Upper lobe of left lung (tissue), 4 donors: ENCODE data around the gene PCNX2.

Experiments
- POLR2AphosphoS5 ChIP-seq, 2 donors: sonication (generic); formaldehyde crosslinking; IDR thresholded peaks; one replicate each; pipeline ENCODE4 v1.5.1; 2017; ENCODE audit warnings: antibody characterized with exemption in 2 of 2
- TF ChIP-seq, protein P1 (sequence below), 6 experiments: fragments of 450-650 bp in 4 of 6; fragments of 200-600 bp in 2 of 6; sonication (generic) in 2 of 6; IDR thresholded peaks; one replicate each; pipeline ENCODE4 v1.5.1; 2016 to 2019; ENCODE audit warnings: antibody characterized with exemption in 6 of 6

DNA sequence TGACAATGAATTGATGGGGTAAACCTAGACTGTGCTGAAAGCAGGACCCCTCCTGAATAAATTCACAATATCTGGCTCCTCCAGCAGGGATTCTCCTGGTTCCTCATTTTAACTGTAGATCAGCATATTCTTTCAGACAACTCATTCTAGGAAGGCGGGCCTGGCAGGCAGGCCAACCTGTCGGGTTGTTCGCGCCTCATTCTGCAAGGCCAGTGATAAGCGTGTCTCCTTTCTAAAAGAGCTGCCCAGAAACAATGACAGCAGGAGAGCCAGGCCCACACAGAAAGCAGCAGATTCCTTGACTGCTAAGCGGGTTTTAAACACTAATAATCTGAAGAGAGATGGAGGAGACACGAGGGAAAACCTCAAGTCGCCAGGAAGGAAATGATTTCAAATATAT, 275.1 kb downstream of the PCNX2 start:
- TF ChIP-seq, protein P1, sequence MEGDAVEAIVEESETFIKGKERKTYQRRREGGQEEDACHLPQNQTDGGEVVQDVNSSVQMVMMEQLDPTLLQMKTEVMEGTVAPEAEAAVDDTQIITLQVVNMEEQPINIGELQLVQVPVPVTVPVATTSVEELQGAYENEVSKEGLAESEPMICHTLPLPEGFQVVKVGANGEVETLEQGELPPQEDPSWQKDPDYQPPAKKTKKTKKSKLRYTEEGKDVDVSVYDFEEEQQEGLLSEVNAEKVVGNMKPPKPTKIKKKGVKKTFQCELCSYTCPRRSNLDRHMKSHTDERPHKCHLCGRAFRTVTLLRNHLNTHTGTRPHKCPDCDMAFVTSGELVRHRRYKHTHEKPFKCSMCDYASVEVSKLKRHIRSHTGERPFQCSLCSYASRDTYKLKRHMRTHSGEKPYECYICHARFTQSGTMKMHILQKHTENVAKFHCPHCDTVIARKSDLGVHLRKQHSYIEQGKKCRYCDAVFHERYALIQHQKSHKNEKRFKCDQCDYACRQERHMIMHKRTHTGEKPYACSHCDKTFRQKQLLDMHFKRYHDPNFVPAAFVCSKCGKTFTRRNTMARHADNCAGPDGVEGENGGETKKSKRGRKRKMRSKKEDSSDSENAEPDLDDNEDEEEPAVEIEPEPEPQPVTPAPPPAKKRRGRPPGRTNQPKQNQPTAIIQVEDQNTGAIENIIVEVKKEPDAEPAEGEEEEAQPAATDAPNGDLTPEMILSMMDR (IDR thresholded peaks at IDR 0.05), result no peak
- no peak for TF ChIP-seq POLR2AphosphoS5 (IDR thresholded peaks at IDR 0.05)
